PC-9 (cell line): ENCODE measurements around the gene BRD3OS. TPM values are rescaled to one million over a fixed set of nuclear protein-coding genes. Genes with fewer than 3 reads are reported as not detected.

ENCODE experiments used
- BruUV-seq: library from RNA; stranded (reverse); fragments of 400-500 nt; replicated peaks from 2 replicates; lab custom pipeline; 2021; lab: Mats Ljungman, UMichigan
- CTCF ChIA-PET: fragments of 300-600 bp; sonication (Branson Sonifier 250); formaldehyde crosslinking; loops from one replicate; lab custom pipeline; 2022; ENCODE audit warnings: antibody characterized with exemption; lab: Charles Lee
- POLR2A ChIA-PET: fragments of 300-600 bp; sonication (Branson Sonifier 250); formaldehyde crosslinking; loops from one replicate; lab custom pipeline; 2022; ENCODE audit warnings: antibody characterized with exemption; ENCODE audit not compliant: unreplicated experiment; lab: Charles Lee
- DNase-seq, 2 experiments: peaks; one replicate each; pipeline versions ENCODE4 v3.0.0 to v3.0.0-alpha.2; 2015 to 2022; ENCODE audit warnings: mixed read lengths in 1 of 2
- H2AFZ ChIP-seq: fragments of 200-600 bp; sonication (generic); 2 replicates; pipeline ENCODE4 v1.8.1; 2017; ENCODE audit warnings: antibody characterized with exemption
- H3F3A ChIP-seq: fragments of 200-600 bp; sonication (generic); 2 replicates; pipeline ENCODE4 v1.8.1; 2017; ENCODE audit warnings: antibody characterized with exemption, mild to moderate bottlenecking, low read depth; ENCODE audit not compliant: insufficient read depth
- H3K27ac ChIP-seq: fragments of 200-600 bp; sonication (generic); 2 replicates; pipeline ENCODE4 v1.6.1; 2016; ENCODE audit warnings: mixed run types
- H3K27me3 ChIP-seq: fragments of 200-600 bp; sonication (generic); 2 replicates; pipeline ENCODE4 v1.6.1; 2016; ENCODE audit warnings: low read depth, mixed run types; ENCODE audit not compliant: insufficient read depth
- H3K36me3 ChIP-seq: fragments of 200-600 bp; sonication (generic); 2 replicates; pipeline ENCODE4 v1.6.1; 2016; ENCODE audit warnings: low read depth, mixed run types
- H3K4me1 ChIP-seq: fragments of 200-600 bp; sonication (generic); replicated peaks from 2 replicates; pipeline ENCODE4 v1.6.1; 2016; ENCODE audit warnings: mixed run types; ENCODE audit not compliant: insufficient read depth
- H3K4me2 ChIP-seq: fragments of 200-600 bp; sonication (generic); 2 replicates; pipeline ENCODE4 v1.6.1; 2017; ENCODE audit warnings: mixed run types
- H3K4me3 ChIP-seq: fragments of 200-600 bp; sonication (generic); 2 replicates; pipeline ENCODE4 v1.6.1; 2016; ENCODE audit warnings: mixed run types
- H3K79me2 ChIP-seq: fragments of 200-600 bp; sonication (generic); 2 replicates; pipeline ENCODE4 v1.6.1; 2017; ENCODE audit warnings: low read depth, mixed run types
- H3K9me2 ChIP-seq: fragments of 200-600 bp; sonication (generic); 2 replicates; pipeline ENCODE4 v1.8.1; 2017; ENCODE audit warnings: mild to moderate bottlenecking; ENCODE audit not compliant: insufficient read depth
- H3K9me3 ChIP-seq: fragments of 200-600 bp; sonication (generic); 2 replicates; pipeline ENCODE4 v1.8.1; 2016; ENCODE audit warnings: low read depth; ENCODE audit not compliant: insufficient read depth
- H4K20me1 ChIP-seq: fragments of 200-600 bp; sonication (generic); 2 replicates; pipeline ENCODE4 v1.8.1; 2017; ENCODE audit not compliant: insufficient read depth
- CTCF ChIP-seq: fragments of 200-600 bp; sonication (generic); conservative IDR thresholded peaks from 2 replicates; pipeline ENCODE4 v1.6.1; 2017; ENCODE audit warnings: mixed run types, antibody characterized with exemption, mild to moderate bottlenecking, moderate library complexity
- EZH2 ChIP-seq: fragments of 200-600 bp; sonication (generic); IDR thresholded peaks from 2 replicates; pipeline ENCODE4 v1.8.0; 2017; ENCODE audit warnings: antibody characterized with exemption, low read depth
- intact Hi-C: fragments of 100-400 bp; cut with micrococcal nuclease; formaldehyde crosslinking; loops from one replicate; pipeline ENCODE4 v1.10.0; 2022; ENCODE audit not compliant: unreplicated experiment
- total RNA-seq: library from RNA; stranded (reverse); gene quantifications from 2 replicates; pipeline ENCODE4 v1.2.3, GENCODE V29; 2021

The BRD3OS gene
- total RNA-seq, 1 experiment from 2014 or later: 26.2 TPM

GRCh38 chr9:134049236-134049635 is 24.0 kb downstream of the BRD3OS start:
- TF ChIP-seq CTCF (no peak), EZH2 (no peak)

GRCh38 chr9:134049772-134050588 is 24.7 kb downstream of the BRD3OS start:
- Histone ChIP-seq H3K27ac (no peak overlapping the region), H3K9me3 (no peaks in the 10 kb centered on the region), H3K9me2 (no peaks in the 10 kb centered on the region), H3K4me3 (no peak overlapping the region), H4K20me1 (peaks cover 24% of the 10 kb centered on the region), H2AFZ (no peak overlapping the region), H3F3A (no peaks in the 10 kb centered on the region), H3K27me3 (no peaks in the 10 kb centered on the region), H3K4me1 (no peaks in the 10 kb centered on the region), H3K4me2 (no peak overlapping the region), H3K79me2 (0 out of 2 replicates have a peak, but pooled peaks cover 5% of the 10 kb centered on the region), H3K36me3 (no peaks in the 10 kb centered on the region)
- TF ChIP-seq CTCF (no peak), EZH2 (no peak)
- no peak for DNase-seq
- ChIA-PET CTCF (no interaction called here), POLR2A (no interaction called here)
- intact Hi-C loops: no loop called here
- BruUV-seq: no TSS peak

More at GRCh38 chr9:134049236-134049635, 24.0 kb downstream of the BRD3OS start:
- Histone ChIP-seq H3K79me2 (no peaks in the 10 kb centered on the region), H3K9me2 (no peaks in the 10 kb centered on the region), H3K4me2 (no peak overlapping the region), H3K9me3 (no peaks in the 10 kb centered on the region), H3K36me3 (no peaks in the 10 kb centered on the region), H3F3A (no peaks in the 10 kb centered on the region), H3K4me1 (no peaks in the 10 kb centered on the region), H2AFZ (no peak overlapping the region), H3K4me3 (no peak overlapping the region), H3K27ac (no peak overlapping the region), H4K20me1 (peaks cover 21% of the 10 kb centered on the region), H3K27me3 (no peaks in the 10 kb centered on the region)
- CTCF ChIA-PET: no interaction called here
- no peak for DNase-seq
- BruUV-seq: no TSS peak
- intact Hi-C loops: no loop called here
- POLR2A ChIA-PET: no interaction called here

GRCh38 chr9:134050726-134051125 is 25.4 kb downstream of the BRD3OS start:
- intact Hi-C loops: no loop called here
- TF ChIP-seq CTCF (no peak), EZH2 (no peak)
- no peaks in the 10 kb centered on the region for H3K9me3 ChIP-seq
- POLR2A ChIA-PET: no interaction called here
- no peaks in the 10 kb centered on the region for H3F3A ChIP-seq
- no peak overlapping the region for H2AFZ ChIP-seq
- no peaks in the 10 kb centered on the region for H3K27me3 ChIP-seq
- CTCF ChIA-PET: no interaction called here
- BruUV-seq: no TSS peak
- no peak overlapping the region for H3K4me3 ChIP-seq
- H3K9me2 ChIP-seq: no peaks in the 10 kb centered on the region
- H3K36me3 ChIP-seq: no peaks in the 10 kb centered on the region
- 0 out of 2 replicates have a peak, but pooled peaks cover 12% of the 10 kb centered on the region for H3K79me2 ChIP-seq
- H3K27ac ChIP-seq: no peak overlapping the region
- H3K4me2 ChIP-seq: no peak overlapping the region
- peaks cover 32% of the 10 kb centered on the region for H4K20me1 ChIP-seq
- no peak for DNase-seq
- H3K4me1 ChIP-seq: peaks cover 1% of the 10 kb centered on the region
